SK-N-SH (cell line): Measurements from ENCODE around the gene PEF1. TPM values are rescaled to one million over a fixed set of nuclear protein-coding genes. Genes with fewer than 3 reads are reported as not detected.
A peak's percentile ranks its signal among the peaks of the same experiment; 100 is the strongest.

Experiments
- CTCF ChIA-PET: fragments of 300-600, 350-600 bp; formaldehyde crosslinking; extraction: SDS; loops from one replicate; lab custom pipeline; 2021; lab: Yijun Ruan, JAX
- POLR2A ChIA-PET: fragments of 350-600 bp; sonication (Branson Sonifier 250); formaldehyde crosslinking; extraction: SDS; loops from one replicate; lab custom pipeline; 2020; ENCODE audit warnings: antibody characterized with exemption, inconsistent platforms; lab: Yijun Ruan, JAX
- DNase-seq: peaks from one replicate; pipeline ENCODE4 v3.0.0; 2012
- H2AFZ ChIP-seq: fragments of 200-600 bp; sonication (generic); 2 replicates; pipeline ENCODE4 v1.8.1; 2016; ENCODE audit warnings: antibody characterized with exemption, mild to moderate bottlenecking, low read depth
- H3F3A ChIP-seq: fragments of 200-600 bp; sonication (generic); replicated peaks from 2 replicates; pipeline ENCODE3; 2016; ENCODE audit warnings: antibody characterized with exemption, mild to moderate bottlenecking; ENCODE audit not compliant: insufficient read depth
- H3K27ac ChIP-seq, 2 experiments: fragments of 200-500 bp in 1 of 2; fragments of 200-600 bp in 1 of 2; sonication (Bioruptor generic) in 1 of 2; sonication (generic), shearing (Covaris generic) in 1 of 2; 2 replicates each; pipeline versions ENCODE4 v1.5.1 to v1.6.1; 2014 to 2016; ENCODE audit warnings: low read depth in 2 of 2, inconsistent platforms in 1 of 2, low read length in 1 of 2, mild to moderate bottlenecking in 1 of 2, mixed read lengths in 1 of 2
- H3K27me3 ChIP-seq: fragments of 200-600 bp; sonication (generic), shearing (Covaris generic); 2 replicates; pipeline ENCODE4 v1.6.1; 2016; ENCODE audit warnings: mixed run types; ENCODE audit not compliant: insufficient read depth
- H3K36me3 ChIP-seq, 2 experiments: fragments of 200-500 bp in 1 of 2; fragments of 200-600 bp in 1 of 2; sonication (Bioruptor generic) in 1 of 2; sonication (generic) in 1 of 2; replicated peaks in 1 of 2; 2 replicates each; pipeline versions ENCODE3 to v1.5.1; 2014 to 2016; ENCODE audit warnings: low read length in 1 of 2, mild to moderate bottlenecking in 1 of 2; ENCODE audit not compliant: insufficient read depth in 2 of 2, control insufficient read depth in 1 of 2
- H3K4me1 ChIP-seq, 2 experiments: fragments of 200-500 bp in 1 of 2; fragments of 200-600 bp in 1 of 2; sonication (Bioruptor generic) in 1 of 2; sonication (generic), shearing (Covaris generic) in 1 of 2; 2 replicates each; pipeline versions ENCODE4 v1.5.1 to v1.6.1; 2014 to 2016; ENCODE audit warnings: low read depth in 1 of 2, low read length in 1 of 2, mixed run types in 1 of 2; ENCODE audit not compliant: insufficient read depth in 2 of 2, control insufficient read depth in 1 of 2
- H3K4me2 ChIP-seq: fragments of 200-600 bp; sonication (generic), shearing (Covaris generic); 2 replicates; pipeline ENCODE4 v1.6.1; 2017; ENCODE audit warnings: mixed run types
- H3K4me3 ChIP-seq, 2 experiments: fragments of 200-500 bp in 1 of 2; fragments of 200-600 bp in 1 of 2; sonication (Bioruptor generic) in 1 of 2; sonication (generic), shearing (Covaris generic) in 1 of 2; 2 replicates each; pipeline versions ENCODE4 v1.5.1 to v1.8.1; 2014 to 2016; ENCODE audit warnings: low read depth in 2 of 2, inconsistent platforms in 1 of 2, low read length in 1 of 2, mild to moderate bottlenecking in 1 of 2, mixed read lengths in 1 of 2, moderate library complexity in 1 of 2
- H3K79me2 ChIP-seq: fragments of 200-600 bp; sonication (generic); 2 replicates; pipeline ENCODE4 v1.8.1; 2017; ENCODE audit warnings: mild to moderate bottlenecking; ENCODE audit not compliant: insufficient read depth
- H3K9ac ChIP-seq: fragments of 200-600 bp; sonication (generic); 2 replicates; pipeline ENCODE4 v1.6.1; 2017; ENCODE audit warnings: mixed run types
- H3K9me2 ChIP-seq: fragments of 200-600 bp; sonication (generic); 2 replicates; pipeline ENCODE4 v1.6.1; 2017; ENCODE audit warnings: mixed run types
- H3K9me3 ChIP-seq: fragments of 200-600 bp; sonication (generic); 2 replicates; pipeline ENCODE4 v1.6.1; 2017; ENCODE audit warnings: mixed run types, mild to moderate bottlenecking, moderate library complexity
- H4K20me1 ChIP-seq: fragments of 200-600 bp; sonication (generic); 2 replicates; pipeline ENCODE4 v1.6.1; 2017; ENCODE audit warnings: mild to moderate bottlenecking, mixed run types; ENCODE audit not compliant: insufficient read depth
- EZH2phosphoT487 ChIP-seq: fragments of 200-600 bp; sonication (generic); IDR thresholded peaks from 2 replicates; pipeline ENCODE4 v1.6.1; 2017; ENCODE audit warnings: low read depth, mixed run types, mild to moderate bottlenecking, antibody characterized with exemption, moderate library complexity, borderline replicate concordance
- FOXJ3 ChIP-seq: sonication (generic); formaldehyde crosslinking; IDR thresholded peaks from 2 replicates; pipeline ENCODE4 v1.5.1; 2020; ENCODE audit warnings: mild to moderate bottlenecking, missing genetic modification reagents
- GABPA ChIP-seq: IDR thresholded peaks from 2 replicates; pipeline ENCODE4 v1.4.0; 2012; ENCODE audit warnings: low read depth, mild to moderate bottlenecking
- GATA2 ChIP-seq: sonication (generic); formaldehyde crosslinking; IDR thresholded peaks from 2 replicates; pipeline ENCODE4 v1.5.0; 2020; ENCODE audit warnings: mild to moderate bottlenecking, missing genetic modification reagents
- JUND ChIP-seq: IDR thresholded peaks from 2 replicates; pipeline ENCODE4 v1.4.0; 2012
- MAX ChIP-seq: IDR thresholded peaks from 2 replicates; pipeline ENCODE4 v1.4.0; 2012; ENCODE audit warnings: low read depth
- NRF1 ChIP-seq: IDR thresholded peaks from 2 replicates; pipeline ENCODE4 v1.6.1; 2012; ENCODE audit warnings: low read depth, mild to moderate bottlenecking, low read length
- PBX3 ChIP-seq: IDR thresholded peaks from 2 replicates; pipeline ENCODE4; 2012
- POLR2AphosphoS5 ChIP-seq: IDR thresholded peaks from 2 replicates; pipeline ENCODE4 v1.6.1; 2012; ENCODE audit warnings: low read depth, low read length
- RAD21 ChIP-seq: IDR thresholded peaks from 2 replicates; pipeline ENCODE4 v1.6.1; 2012; ENCODE audit warnings: mild to moderate bottlenecking, low read length
- RCOR1 ChIP-seq: fragments of 150-350 bp; IDR thresholded peaks from 2 replicates; pipeline ENCODE4 v1.6.1; 2017; ENCODE audit warnings: antibody characterized with exemption, low read length
- REST ChIP-seq: IDR thresholded peaks from 2 replicates; pipeline ENCODE4 v1.6.1; 2012; ENCODE audit warnings: mild to moderate bottlenecking, low read depth, low read length, moderate library complexity
- RXRA ChIP-seq: IDR thresholded peaks from 2 replicates; pipeline ENCODE4 v1.4.0; 2012; ENCODE audit warnings: low read depth, mild to moderate bottlenecking, borderline replicate concordance
- SIN3A ChIP-seq: IDR thresholded peaks from 2 replicates; pipeline ENCODE4 v1.6.1; 2012; ENCODE audit warnings: low read depth, mild to moderate bottlenecking, low read length, moderate library complexity, borderline replicate concordance
- SMC3 ChIP-seq: IDR thresholded peaks from 2 replicates; pipeline ENCODE4 v1.6.1; 2012; ENCODE audit warnings: low read depth, low read length, improper control_type of control experiment
- TCF12 ChIP-seq: IDR thresholded peaks from 2 replicates; pipeline ENCODE4 v1.4.0; 2012
- WGBS: methylation state at CpG from one replicate; pipeline ENCODE4 v1.1.6; 2017; ENCODE audit warnings: low lambda C conversion rate; 5-methylcytosine and 5-hydroxymethylcytosine counted together
- polyA plus RNA-seq, 3 experiments: library from polyadenylated mRNA; depleted of rRNA; stranded (reverse); fragments of >200 nt; gene quantifications; 2 replicates each; pipeline ENCODE4 v1.2.3, GENCODE V29; 2012
- TF ChIP-seq, protein P1 (sequence below): fragments of 200-600 bp; sonication (generic); IDR thresholded peaks from 2 replicates; pipeline ENCODE4 v1.6.1; 2017; ENCODE audit warnings: antibody characterized with exemption, mild to moderate bottlenecking, moderate library complexity

Gene PEF1
- polyA plus RNA-seq, 1 of the 3 experiments (the other 2 are of a cell fraction): 51.9 TPM

- Histone ChIP-seq H3K36me3 (no peaks in the 10 kb centered on the region), H3K27ac (no peak overlapping the region), H3K4me1 (peaks cover 9 to 10% of the 10 kb centered on the region in 2 experiments), H3K4me3 (peak overlapping the region in 1 of 2 experiments; percentile 0; a peak in 1 of 4 replicates), H4K20me1 (no peaks in the 10 kb centered on the region), H3K9me2 (no peaks in the 10 kb centered on the region), H3K9ac (no peak overlapping the region), H3K4me2 (no peak overlapping the region), H3F3A (peaks cover 3% of the 10 kb centered on the region), H2AFZ (no peak overlapping the region), H3K27me3 (no peaks in the 10 kb centered on the region), H3K9me3 (no peaks in the 10 kb centered on the region), H3K79me2 (no peaks in the 10 kb centered on the region)
- POLR2A ChIA-PET: no interaction called here
- WGBS: 55% methylated on average over 10 of the region's 10 CpGs
- peak; percentile 72 for TF ChIP-seq RAD21
- TF ChIP-seq, protein P1, sequence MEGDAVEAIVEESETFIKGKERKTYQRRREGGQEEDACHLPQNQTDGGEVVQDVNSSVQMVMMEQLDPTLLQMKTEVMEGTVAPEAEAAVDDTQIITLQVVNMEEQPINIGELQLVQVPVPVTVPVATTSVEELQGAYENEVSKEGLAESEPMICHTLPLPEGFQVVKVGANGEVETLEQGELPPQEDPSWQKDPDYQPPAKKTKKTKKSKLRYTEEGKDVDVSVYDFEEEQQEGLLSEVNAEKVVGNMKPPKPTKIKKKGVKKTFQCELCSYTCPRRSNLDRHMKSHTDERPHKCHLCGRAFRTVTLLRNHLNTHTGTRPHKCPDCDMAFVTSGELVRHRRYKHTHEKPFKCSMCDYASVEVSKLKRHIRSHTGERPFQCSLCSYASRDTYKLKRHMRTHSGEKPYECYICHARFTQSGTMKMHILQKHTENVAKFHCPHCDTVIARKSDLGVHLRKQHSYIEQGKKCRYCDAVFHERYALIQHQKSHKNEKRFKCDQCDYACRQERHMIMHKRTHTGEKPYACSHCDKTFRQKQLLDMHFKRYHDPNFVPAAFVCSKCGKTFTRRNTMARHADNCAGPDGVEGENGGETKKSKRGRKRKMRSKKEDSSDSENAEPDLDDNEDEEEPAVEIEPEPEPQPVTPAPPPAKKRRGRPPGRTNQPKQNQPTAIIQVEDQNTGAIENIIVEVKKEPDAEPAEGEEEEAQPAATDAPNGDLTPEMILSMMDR: peak; percentile 90
- TF ChIP-seq PBX3: no peak
- TF ChIP-seq MAX: no peak
- TF ChIP-seq SMC3: peak; percentile 88
- TF ChIP-seq SIN3A: no peak
- TF ChIP-seq RXRA: no peak
- DNase-seq: peak; percentile 76
- CTCF ChIA-PET: interaction anchor here (0.5 to 6.0 kb wide), 16 partner anchors 9 to 46 kb away, joined by 3 to 37 read pairs (median 3); partner anchors contain the start of gene HCRTR1
These were observed 50.7 kb downstream of the PEF1 start for GRCh38 chr1:31593770-31594632.

DNA sequence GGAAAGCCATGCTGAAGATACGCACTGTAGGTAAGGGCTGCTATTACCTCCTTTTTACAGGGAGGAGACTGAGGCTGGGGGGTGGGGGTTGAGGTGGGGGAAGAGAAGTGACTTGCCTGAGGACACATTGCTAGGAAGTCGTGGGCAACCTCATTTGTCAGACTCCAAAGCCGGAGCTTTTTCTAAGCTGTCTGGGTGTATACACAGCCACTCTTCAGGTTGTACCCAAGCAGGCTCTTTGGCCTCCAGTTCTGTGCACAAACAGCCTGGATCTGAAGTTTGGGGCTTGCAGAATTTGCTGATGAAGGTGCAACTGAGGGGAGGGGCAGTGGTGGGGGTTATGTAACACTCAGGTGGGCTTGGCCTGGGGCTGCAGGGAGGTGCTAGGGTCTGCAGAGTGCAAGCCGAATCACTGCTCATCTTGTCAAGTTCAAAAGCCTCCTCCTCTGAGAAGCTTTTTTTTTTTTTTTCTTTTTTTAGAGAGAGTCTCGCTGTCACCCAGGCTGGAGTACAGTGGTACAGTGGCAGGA is 51.5 kb downstream of the PEF1 start:
- H3K9me3 ChIP-seq: no peaks in the 10 kb centered on the region
- no peaks in the 10 kb centered on the region for H3K27me3 ChIP-seq
- peaks cover 3% of the 10 kb centered on the region for H3F3A ChIP-seq
- H2AFZ ChIP-seq: no peak overlapping the region
- 83% methylated on average over 5 of the region's 5 CpGs for WGBS
- ChIA-PET POLR2A (no interaction called here), CTCF (interaction anchor here (0.5 to 6.0 kb wide), 12 partner anchors 8 to 47 kb away, joined by 3 to 37 read pairs (median 4); partner anchors contain the start of gene HCRTR1)
- no peaks in the 10 kb centered on the region for H3K36me3 ChIP-seq
- H3K9me2 ChIP-seq: no peaks in the 10 kb centered on the region
- H3K4me2 ChIP-seq: no peak overlapping the region
- no peak for DNase-seq
- no peak overlapping the region for H3K4me3 ChIP-seq
- H4K20me1 ChIP-seq: no peaks in the 10 kb centered on the region
- H3K4me1 ChIP-seq: peaks cover 9 to 10% of the 10 kb centered on the region in 2 experiments
- no peak overlapping the region for H3K27ac ChIP-seq
- H3K79me2 ChIP-seq: no peaks in the 10 kb centered on the region
- no peak overlapping the region for H3K9ac ChIP-seq
- TF ChIP-seq REST: no peak
- TF ChIP-seq POLR2AphosphoS5: no peak
- TF ChIP-seq GATA2: no peak
- no peak for TF ChIP-seq RXRA
- TF ChIP-seq TCF12: no peak
- no peak for TF ChIP-seq FOXJ3 (CRISPR knock-in tag)
- no peak for TF ChIP-seq NRF1
- TF ChIP-seq EZH2phosphoT487: no peak
- TF ChIP-seq JUND: no peak
- no peak for TF ChIP-seq GABPA
- TF ChIP-seq RAD21: no peak
- no peak for TF ChIP-seq RCOR1
